Vagina (tissue), 2 donors: ENCODE data around the gene SHROOM4.

Experiments used
- POLR2A ChIP-seq, 2 donors: fragments of 450-650 bp; IDR thresholded peaks; one replicate each; pipeline ENCODE4 v1.6.1; 2017; ENCODE audit warnings: antibody characterized with exemption in 2 of 2, mild to moderate bottlenecking in 2 of 2, moderate library complexity in 2 of 2
- TF ChIP-seq, protein P1 (sequence below), 3 experiments: fragments of 450-650 bp in 2 of 3; fragments of 200-600 bp in 1 of 3; sonication (generic) in 1 of 3; IDR thresholded peaks; one replicate each; pipeline ENCODE4 v1.5.1; 2017 to 2019; ENCODE audit warnings: antibody characterized with exemption in 3 of 3, mild to moderate bottlenecking in 2 of 3, moderate library complexity in 2 of 3

GRCh38 chrX:50747471-50747900, 66.5 kb downstream of the SHROOM4 start:
- no peak for TF ChIP-seq POLR2A (IDR thresholded peaks at IDR 0.05)
- TF ChIP-seq, protein P1, sequence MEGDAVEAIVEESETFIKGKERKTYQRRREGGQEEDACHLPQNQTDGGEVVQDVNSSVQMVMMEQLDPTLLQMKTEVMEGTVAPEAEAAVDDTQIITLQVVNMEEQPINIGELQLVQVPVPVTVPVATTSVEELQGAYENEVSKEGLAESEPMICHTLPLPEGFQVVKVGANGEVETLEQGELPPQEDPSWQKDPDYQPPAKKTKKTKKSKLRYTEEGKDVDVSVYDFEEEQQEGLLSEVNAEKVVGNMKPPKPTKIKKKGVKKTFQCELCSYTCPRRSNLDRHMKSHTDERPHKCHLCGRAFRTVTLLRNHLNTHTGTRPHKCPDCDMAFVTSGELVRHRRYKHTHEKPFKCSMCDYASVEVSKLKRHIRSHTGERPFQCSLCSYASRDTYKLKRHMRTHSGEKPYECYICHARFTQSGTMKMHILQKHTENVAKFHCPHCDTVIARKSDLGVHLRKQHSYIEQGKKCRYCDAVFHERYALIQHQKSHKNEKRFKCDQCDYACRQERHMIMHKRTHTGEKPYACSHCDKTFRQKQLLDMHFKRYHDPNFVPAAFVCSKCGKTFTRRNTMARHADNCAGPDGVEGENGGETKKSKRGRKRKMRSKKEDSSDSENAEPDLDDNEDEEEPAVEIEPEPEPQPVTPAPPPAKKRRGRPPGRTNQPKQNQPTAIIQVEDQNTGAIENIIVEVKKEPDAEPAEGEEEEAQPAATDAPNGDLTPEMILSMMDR (IDR thresholded peaks at IDR 0.05) = peak in 2 of 3 experiments; percentile 13 to 38
